GM12801 (cell line): ENCODE measurements around the gene MYL12B.

ENCODE experiments used
- CTCF ChIP-seq: IDR thresholded peaks from one replicate; pipeline ENCODE4 v1.5.1; 2011; ENCODE audit warnings: control low read depth; ENCODE audit not compliant: insufficient read length; ENCODE audit errors: extremely low read depth

MYL12B gene

GRCh38 chr18:3256693-3257626, 5.0 kb upstream of the MYL12B start:
- no peak for TF ChIP-seq CTCF

DNA sequence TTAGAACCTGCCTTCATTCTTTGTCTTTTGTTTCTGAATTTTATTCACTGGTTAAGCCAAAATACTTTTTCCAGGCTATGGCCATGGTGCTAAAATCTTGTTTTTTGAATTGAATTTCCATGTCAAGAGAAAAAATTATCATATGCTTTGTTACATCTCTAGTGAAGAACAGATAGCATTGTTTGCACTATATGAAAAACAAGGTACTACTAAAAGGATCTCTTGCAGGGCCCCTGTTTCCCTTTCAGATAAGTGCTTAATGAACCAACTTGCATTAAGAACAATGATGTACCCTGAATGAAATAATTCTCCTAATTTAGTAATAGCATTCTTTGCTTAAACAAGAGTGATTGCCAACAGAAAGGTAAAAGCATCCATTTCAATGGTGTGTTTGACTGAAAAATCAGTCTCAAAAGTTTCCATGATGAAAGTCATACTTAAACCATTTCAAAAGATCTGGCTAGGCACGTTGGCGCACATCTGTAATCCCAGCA, 4.3 kb upstream of the MYL12B start:
- TF ChIP-seq CTCF: no peak

DNA sequence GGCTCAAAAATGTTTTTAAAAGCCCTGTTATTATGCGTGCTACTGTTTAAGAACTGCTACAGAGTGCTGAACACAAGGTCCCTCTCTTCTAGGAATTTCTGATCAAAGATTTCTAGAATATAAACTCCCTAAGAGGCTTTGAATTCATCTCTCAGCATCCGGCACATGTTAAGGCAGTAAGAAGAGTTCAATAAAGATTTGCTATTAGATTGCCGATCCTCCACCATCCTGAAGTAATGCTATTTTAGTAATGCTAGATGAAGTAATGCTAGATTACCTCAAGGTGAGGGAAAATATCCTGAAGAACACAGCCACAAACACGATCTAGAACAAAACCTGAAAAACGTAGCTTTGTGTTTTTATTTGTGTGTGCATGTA, 949 bp upstream of the MYL12B start:
- TF ChIP-seq CTCF: no peak

DNA sequence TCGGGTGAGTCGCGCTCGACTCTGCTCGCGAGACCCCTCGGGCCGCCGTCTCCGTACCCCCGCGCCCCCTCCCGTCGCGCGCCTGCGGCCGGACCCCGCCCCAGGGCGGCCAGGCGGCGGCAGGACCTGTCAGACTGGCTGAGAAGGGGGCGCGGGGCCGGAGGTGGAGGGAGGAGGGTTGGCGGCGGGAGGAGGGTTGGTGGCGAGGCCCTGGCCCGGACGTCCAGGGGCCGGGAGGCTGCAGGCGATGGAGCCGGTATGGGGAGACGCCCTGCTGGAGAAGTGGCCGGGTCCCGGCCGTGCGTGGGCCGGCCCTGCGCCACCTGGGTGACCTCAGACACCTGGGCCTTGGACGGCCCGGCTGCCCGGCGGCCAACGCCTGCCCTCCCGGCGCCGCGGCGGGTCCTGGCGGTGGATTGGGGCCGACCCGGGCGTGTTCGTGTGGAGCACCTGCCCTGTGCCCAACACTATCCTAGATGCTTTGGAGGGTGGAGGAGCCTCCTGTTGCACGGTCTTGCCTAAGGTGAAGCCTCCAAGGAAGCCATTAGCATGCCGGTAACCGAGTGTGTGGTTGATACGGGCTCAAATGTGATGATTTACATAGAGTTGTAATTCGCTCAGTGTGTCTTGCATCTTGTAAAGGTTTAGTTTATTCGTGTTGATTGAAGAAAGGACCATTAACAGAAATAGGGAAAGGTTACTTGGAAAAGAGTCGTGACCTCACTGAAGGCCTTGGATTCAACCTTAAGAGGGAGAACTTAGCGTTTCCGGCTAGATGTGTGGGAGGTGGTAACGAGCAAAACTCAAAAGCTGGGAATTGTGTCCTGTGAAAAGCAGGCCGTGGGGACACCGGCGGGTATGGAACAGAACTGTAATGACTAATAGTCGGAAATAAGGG, 550 bp downstream of the MYL12B start:
- TF ChIP-seq CTCF: no peak

- TF ChIP-seq CTCF: no peak
Measured at GRCh38 chr18:3263132-3263700, 1.3 kb downstream of the MYL12B start.

DNA sequence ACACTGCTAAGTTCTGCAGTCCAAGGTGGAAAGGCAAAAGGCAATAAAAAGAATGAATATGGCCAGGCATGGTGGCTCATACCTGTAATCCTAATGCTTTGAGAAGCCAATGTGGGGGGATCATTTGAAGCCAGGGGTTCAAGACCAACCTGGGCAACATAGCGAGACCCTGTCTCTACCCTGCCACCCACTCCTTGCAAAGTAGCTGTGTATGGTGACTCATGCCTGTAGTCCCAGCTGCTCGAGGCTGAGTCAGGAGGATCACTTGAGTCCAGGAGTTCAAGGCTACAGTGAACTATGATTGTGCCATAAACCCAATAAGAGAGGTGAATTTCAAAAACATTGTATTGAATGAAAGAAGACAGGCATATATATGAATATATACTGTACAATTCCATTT, 2.4 kb downstream of the MYL12B start:
- TF ChIP-seq CTCF: no peak

DNA sequence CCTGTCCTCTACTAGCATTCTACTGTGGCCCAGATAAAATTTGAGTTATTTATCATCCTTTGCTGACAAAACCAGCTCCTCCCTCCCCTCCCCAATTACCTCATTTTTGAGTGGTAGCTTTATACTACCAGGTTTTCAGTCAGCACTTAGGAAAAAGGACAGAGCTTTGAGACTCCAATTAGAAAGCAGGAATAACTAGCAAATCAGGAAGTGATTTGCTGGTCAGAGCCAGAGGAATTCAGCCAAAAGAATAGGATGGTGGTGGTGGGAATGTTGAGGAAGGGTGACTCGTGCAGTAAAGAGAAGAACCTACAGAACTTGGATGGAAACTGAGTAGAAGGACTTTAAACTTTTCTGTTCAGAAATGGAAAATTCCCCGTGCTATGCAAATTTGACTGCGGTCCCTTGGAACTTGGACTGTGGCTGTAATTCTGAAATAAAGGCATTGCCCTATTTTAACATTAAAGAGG, 3.7 kb downstream of the MYL12B start:
- no peak for TF ChIP-seq CTCF
